MM.1S (cell line): Measurements from ENCODE around the gene FANCE.

Experiments used
- EZH2 ChIP-seq: fragments of 300-600 bp; sonication (generic); optimal IDR thresholded peaks from 2 replicates; pipeline ENCODE3; 2017; ENCODE audit warnings: low read depth, mild to moderate bottlenecking, antibody characterized with exemption, low read length, mixed read lengths
- EZH2phosphoT487 ChIP-seq: fragments of 300-600 bp; sonication (generic); IDR thresholded peaks from 2 replicates; pipeline ENCODE4 v1.6.1; 2018; ENCODE audit warnings: antibody characterized with exemption, low read length
- TF ChIP-seq, protein P1 (sequence below): fragments of 300-600 bp; sonication (generic); IDR thresholded peaks from 2 replicates; pipeline ENCODE4 v1.5.1; 2016; ENCODE audit warnings: antibody characterized with exemption, low read length, mixed read lengths

DNA sequence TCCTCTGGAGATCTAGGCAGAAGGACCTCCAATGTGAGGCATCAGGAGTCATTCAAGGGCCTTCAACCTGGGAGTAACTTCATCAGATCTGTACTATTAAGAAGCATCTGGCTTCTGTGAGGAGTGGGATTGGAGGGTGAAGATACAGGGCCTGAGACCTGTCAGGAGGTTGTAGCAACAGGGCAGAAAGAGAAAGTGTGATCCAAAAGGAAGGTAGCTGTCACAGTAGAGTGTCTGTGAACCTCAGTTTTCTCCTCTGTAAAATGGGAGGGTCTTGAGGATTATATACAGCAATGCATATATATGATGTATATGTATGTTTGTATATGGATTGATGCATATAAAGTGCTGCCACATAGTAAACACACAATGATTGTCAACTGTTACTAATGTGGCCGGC is 13.5 kb downstream of the FANCE start:
- TF ChIP-seq, protein P1, sequence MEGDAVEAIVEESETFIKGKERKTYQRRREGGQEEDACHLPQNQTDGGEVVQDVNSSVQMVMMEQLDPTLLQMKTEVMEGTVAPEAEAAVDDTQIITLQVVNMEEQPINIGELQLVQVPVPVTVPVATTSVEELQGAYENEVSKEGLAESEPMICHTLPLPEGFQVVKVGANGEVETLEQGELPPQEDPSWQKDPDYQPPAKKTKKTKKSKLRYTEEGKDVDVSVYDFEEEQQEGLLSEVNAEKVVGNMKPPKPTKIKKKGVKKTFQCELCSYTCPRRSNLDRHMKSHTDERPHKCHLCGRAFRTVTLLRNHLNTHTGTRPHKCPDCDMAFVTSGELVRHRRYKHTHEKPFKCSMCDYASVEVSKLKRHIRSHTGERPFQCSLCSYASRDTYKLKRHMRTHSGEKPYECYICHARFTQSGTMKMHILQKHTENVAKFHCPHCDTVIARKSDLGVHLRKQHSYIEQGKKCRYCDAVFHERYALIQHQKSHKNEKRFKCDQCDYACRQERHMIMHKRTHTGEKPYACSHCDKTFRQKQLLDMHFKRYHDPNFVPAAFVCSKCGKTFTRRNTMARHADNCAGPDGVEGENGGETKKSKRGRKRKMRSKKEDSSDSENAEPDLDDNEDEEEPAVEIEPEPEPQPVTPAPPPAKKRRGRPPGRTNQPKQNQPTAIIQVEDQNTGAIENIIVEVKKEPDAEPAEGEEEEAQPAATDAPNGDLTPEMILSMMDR: no peak
- TF ChIP-seq EZH2: no peak
- no peak for TF ChIP-seq EZH2phosphoT487
